HepG2 (cell line): ENCODE results near the gene STK10. TPM values are rescaled to one million over a fixed set of nuclear protein-coding genes. Genes with fewer than 3 reads are reported as not detected.

ENCODE experiments used
- AKNA ChIP-seq: sonication (generic); formaldehyde crosslinking; IDR thresholded peaks from 2 replicates; pipeline ENCODE4 v1.4.0; 2020; ENCODE audit warnings: missing genetic modification reagents, borderline replicate concordance
- BCL6 ChIP-seq: IDR thresholded peaks from 2 replicates; pipeline ENCODE4 v1.6.1; 2016; ENCODE audit warnings: missing genetic modification reagents, missing compliant biosample characterization
- CC2D1A ChIP-seq: sonication (generic); formaldehyde crosslinking; IDR thresholded peaks from 2 replicates; pipeline ENCODE4 v1.8.1; 2023; ENCODE audit warnings: mild to moderate bottlenecking, missing genetic modification reagents
- ETV5 ChIP-seq: IDR thresholded peaks from 2 replicates; pipeline ENCODE4 v1.6.1; 2018; ENCODE audit warnings: missing biosample characterization, missing genetic modification reagents, inconsistent platforms, borderline replicate concordance
- ETV6 ChIP-seq: sonication (generic); formaldehyde crosslinking; conservative IDR thresholded peaks from 2 replicates; pipeline ENCODE4 v1.4.0; 2020; ENCODE audit warnings: missing genetic modification reagents
- MAZ ChIP-seq, 2 experiments: sonication (generic) in 1 of 2; formaldehyde crosslinking in 1 of 2; IDR thresholded peaks; 2 replicates each; pipeline versions ENCODE4 v1.5.0 to v1.6.1; 2012 to 2020; ENCODE audit warnings: low read depth in 2 of 2, mild to moderate bottlenecking in 2 of 2, borderline replicate concordance in 1 of 2, improper control_type of control experiment in 1 of 2, low read length in 1 of 2, missing genetic modification reagents in 1 of 2, moderate library complexity in 1 of 2
- PRDM15 ChIP-seq: sonication (generic); formaldehyde crosslinking; IDR thresholded peaks from 2 replicates; pipeline ENCODE4 v1.4.0; 2020; ENCODE audit warnings: missing genetic modification reagents
- SCMH1 ChIP-seq: sonication (generic); formaldehyde crosslinking; IDR thresholded peaks from 2 replicates; pipeline ENCODE4 v1.9.0; 2021; ENCODE audit warnings: missing genetic modification reagents, mild to moderate bottlenecking, borderline replicate concordance
- TRIM22 ChIP-seq: fragments of 450-650 bp; IDR thresholded peaks from 2 replicates; pipeline ENCODE4 v1.6.1; 2017
- ZBTB20 ChIP-seq: sonication (generic); formaldehyde crosslinking; IDR thresholded peaks from 2 replicates; pipeline ENCODE4 v1.8.1; 2023; ENCODE audit warnings: missing genetic modification reagents, low read depth, mild to moderate bottlenecking, borderline replicate concordance
- ZFP1 ChIP-seq: IDR thresholded peaks from 2 replicates; pipeline ENCODE4 v1.6.1; 2016
- ZNF350 ChIP-seq: sonication (generic); formaldehyde crosslinking; IDR thresholded peaks from 2 replicates; pipeline ENCODE4 v1.4.0; 2020; ENCODE audit warnings: mild to moderate bottlenecking, low read depth, missing genetic modification reagents, borderline replicate concordance
- ZNF430 ChIP-seq: sonication (generic); formaldehyde crosslinking; IDR thresholded peaks from 2 replicates; pipeline ENCODE4 v1.9.0; 2021; ENCODE audit warnings: mild to moderate bottlenecking, missing genetic modification reagents
- ZNF629 ChIP-seq: sonication (generic); formaldehyde crosslinking; conservative IDR thresholded peaks from 2 replicates; pipeline ENCODE4 v1.5.0; 2020; ENCODE audit warnings: missing genetic modification reagents
- ZNF772 ChIP-seq: sonication (generic); formaldehyde crosslinking; IDR thresholded peaks from 2 replicates; pipeline ENCODE4 v1.5.0; 2020; ENCODE audit warnings: mild to moderate bottlenecking, missing genetic modification reagents
- polyA plus RNA-seq, 8 experiments: library from polyadenylated mRNA; depleted of rRNA in 3 of 8; stranded (reverse) in 7 of 8; unstranded in 1 of 8; fragments of >200 nt; fragmentation: Illumina TruSeq in 4 of 8; extraction: Trizol in 4 of 8; gene quantifications; 2 replicates each; pipeline versions ENCODE4 v1.2.1 to v1.2.3, GENCODE V29; 2011 to 2016; ENCODE audit warnings: low read depth in 4 of 8, missing spikeins in 1 of 8, mixed read lengths in 1 of 8; ENCODE audit not compliant: insufficient read depth in 1 of 8
- total RNA-seq, 5 experiments: library from RNA; depleted of rRNA; stranded (reverse); fragments of >200 nt; fragmentation: Illumina TruSeq; extraction: Trizol; gene quantifications; 2 replicates each; pipeline ENCODE4 v1.2.3, GENCODE V29; 2016; ENCODE audit warnings: low read depth in 1 of 5
- TF ChIP-seq, protein P1 (sequence below): sonication (generic); formaldehyde crosslinking; IDR thresholded peaks from 2 replicates; pipeline ENCODE4 v1.4.0; 2020; ENCODE audit warnings: mild to moderate bottlenecking, missing genetic modification reagents

Gene STK10
- total and polyA plus RNA-seq, 2 of the 13 experiments (the other 11 are each of a cell fraction or from before 2014, with no cell fraction given) = 7.0 to 7.2 TPM

GRCh38 chr5:172006321-172007174 is 181.5 kb downstream of the STK10 start, which contains the start of gene FBXW11 (continued):
- no peak for TF ChIP-seq ETV5 (CRISPR knock-in tag)
- TF ChIP-seq ZNF350 = peak; percentile 82
- TF ChIP-seq TRIM22 = no peak
- peak; percentile 12; the same call in 1 of the 2 replicates for TF ChIP-seq ZNF629 (CRISPR knock-in tag)
- no peak for TF ChIP-seq ZBTB20 (CRISPR knock-in tag)
- TF ChIP-seq MAZ (IDR thresholded peaks at IDR 0.05; ENCODE audit: borderline replicate concordance, low read depth, low read length) = no peak
- TF ChIP-seq MAZ (CRISPR knock-in tag; IDR thresholded peaks at IDR 0.05; ENCODE audit: low read depth) = no peak; the same call in none of the 2 replicates
- peak; percentile 58; the same call in 1 of the 2 replicates for TF ChIP-seq ZNF772
- TF ChIP-seq ETV6 (CRISPR knock-in tag) = no peak
- TF ChIP-seq, protein P1, sequence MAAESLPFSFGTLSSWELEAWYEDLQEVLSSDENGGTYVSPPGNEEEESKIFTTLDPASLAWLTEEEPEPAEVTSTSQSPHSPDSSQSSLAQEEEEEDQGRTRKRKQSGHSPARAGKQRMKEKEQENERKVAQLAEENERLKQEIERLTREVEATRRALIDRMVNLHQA (CRISPR knock-in tag) = no peak
- TF ChIP-seq PRDM15 (CRISPR knock-in tag) = no peak
- TF ChIP-seq CC2D1A = no peak
- TF ChIP-seq AKNA (CRISPR knock-in tag) = no peak
- 0 out of 2 replicates have a peak, but pooled peaks have one; percentile 41 for TF ChIP-seq ZNF430
- 0 out of 2 replicates have a peak, but pooled peaks have one; percentile 22 for TF ChIP-seq ZFP1
- no peak for TF ChIP-seq SCMH1 (CRISPR knock-in tag)
- no peak; the same call in 1 of the 2 replicates for TF ChIP-seq BCL6 (CRISPR knock-in tag)
